Panc1 (cell line): Measurements from ENCODE around the gene TTC28. TPM values are rescaled to one million over a fixed set of nuclear protein-coding genes. Genes with fewer than 3 reads are reported as not detected.

Source experiments
- ATAC-seq: fragments of 200-7000 bp; cut with Tn5 transposase; 2 replicates; pipeline ENCODE4 v1.9.1; 2020; ENCODE audit warnings: mild to moderate bottlenecking, moderate library complexity
- BruUV-seq: library from RNA; stranded (reverse); fragments of 400-500 nt; replicated peaks from 2 replicates; lab custom pipeline; 2021; lab: Mats Ljungman, UMichigan
- CTCF ChIA-PET: fragments of 300-600 bp; sonication (Branson Sonifier 250); formaldehyde crosslinking; loops from one replicate; lab custom pipeline; 2022; ENCODE audit warnings: antibody characterized with exemption; lab: Charles Lee
- POLR2A ChIA-PET: fragments of 300-600 bp; sonication (Branson Sonifier 250); formaldehyde crosslinking; loops from one replicate; lab custom pipeline; 2022; ENCODE audit warnings: antibody characterized with exemption; lab: Charles Lee
- DNase-seq: peaks from one replicate; pipeline ENCODE4 v3.0.0-alpha.2; 2010; ENCODE audit warnings: low read depth, low spot score
- H3K27ac ChIP-seq: 2 replicates; pipeline ENCODE4 v1.5.1; 2011; ENCODE audit warnings: mild to moderate bottlenecking, low read length, inconsistent platforms
- H3K27me3 ChIP-seq: fragments of 200-500 bp; sonication (Bioruptor generic); 2 replicates; pipeline ENCODE4 v1.6.0; 2014; ENCODE audit warnings: low read length, inconsistent platforms; ENCODE audit not compliant: control insufficient read depth, insufficient read depth
- H3K36me3 ChIP-seq: fragments of 200-500 bp; sonication (Bioruptor generic); 2 replicates; pipeline ENCODE4 v1.5.1; 2014; ENCODE audit warnings: inconsistent platforms, mild to moderate bottlenecking, low read length, moderate library complexity; ENCODE audit not compliant: control insufficient read depth, insufficient read depth
- H3K4me1 ChIP-seq: 2 replicates; pipeline ENCODE4 v1.5.1; 2011; ENCODE audit warnings: inconsistent platforms, mild to moderate bottlenecking, low read length, moderate library complexity; ENCODE audit not compliant: control insufficient read depth, insufficient read depth
- H3K4me3 ChIP-seq, 2 experiments: 2 replicates each; pipeline ENCODE4 v1.5.1; 2011 to 2012; ENCODE audit warnings: low read depth in 2 of 2, low read length in 2 of 2, mild to moderate bottlenecking in 2 of 2, inconsistent platforms in 1 of 2, moderate library complexity in 1 of 2
- H3K9me3 ChIP-seq: fragments of 200-500 bp; sonication (Bioruptor generic); 2 replicates; pipeline ENCODE4 v1.5.1; 2014; ENCODE audit warnings: low read depth, mild to moderate bottlenecking, inconsistent platforms, low read length, moderate library complexity; ENCODE audit not compliant: control insufficient read depth, insufficient read depth
- POLR2AphosphoS5 ChIP-seq: IDR thresholded peaks from 2 replicates; pipeline ENCODE4 v1.6.1; 2012; ENCODE audit warnings: mild to moderate bottlenecking, low read depth, low read length, moderate library complexity
- REST ChIP-seq, 2 experiments: IDR thresholded peaks; 2 replicates each; pipeline ENCODE4 v1.6.1; 2011 to 2012; ENCODE audit warnings: low read depth in 2 of 2, control low read depth in 1 of 2, low read length in 1 of 2, mild to moderate bottlenecking in 1 of 2, moderate library complexity in 1 of 2; ENCODE audit not compliant: insufficient read depth in 1 of 2
- SIN3A ChIP-seq: IDR thresholded peaks from 2 replicates; pipeline ENCODE4 v1.6.1; 2012; ENCODE audit warnings: low read depth, mild to moderate bottlenecking, low read length, moderate library complexity, borderline replicate concordance; ENCODE audit not compliant: insufficient read depth
- TCF7L2 ChIP-seq: IDR thresholded peaks from 2 replicates; pipeline ENCODE4 v1.6.1; 2011; ENCODE audit warnings: mild to moderate bottlenecking, low read depth, low read length, inconsistent platforms
- in situ Hi-C: cut with HindIII; loops from 2 replicates; pipeline ENCODE4 v1.10.0; 2016; ENCODE audit warnings: low sequenced_read_pairs, low pct_unique_long_range_greater_than_20kb
- intact Hi-C: fragments of 100-400 bp; cut with micrococcal nuclease; formaldehyde crosslinking; loops from one replicate; pipeline ENCODE4 v1.10.0; 2022; ENCODE audit not compliant: unreplicated experiment
- total RNA-seq: library from RNA; stranded (reverse); gene quantifications from one replicate; pipeline ENCODE4 v1.2.1, GENCODE V29; 2021; ENCODE audit not compliant: unreplicated experiment

The TTC28 gene
- total RNA-seq, 1 experiment from 2014 or later, result 24.8 TPM

DNA sequence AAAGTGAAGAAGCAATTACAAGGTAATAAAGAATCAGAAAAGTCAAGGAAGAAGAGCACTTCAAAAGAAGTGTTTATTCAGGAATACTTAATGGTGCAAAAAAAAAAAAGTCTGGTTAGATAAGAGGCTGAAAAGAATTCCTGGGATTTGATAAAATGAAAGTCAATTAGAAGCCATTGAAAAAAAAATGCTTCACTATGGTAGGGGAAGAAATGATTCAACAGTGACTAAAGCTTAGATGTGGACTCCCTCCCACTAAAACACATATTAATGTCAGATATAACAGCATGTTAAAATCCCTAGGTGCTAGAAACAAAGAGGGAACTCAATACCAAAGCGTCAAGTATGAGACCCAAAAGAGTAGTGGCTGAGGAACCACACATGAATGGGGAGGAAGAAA, 425.2 kb downstream of the TTC28 start:
- Histone ChIP-seq H3K36me3 (no peaks in the 10 kb centered on the region), H3K4me3 (no peak overlapping the region), H3K27me3 (no peaks in the 10 kb centered on the region), H3K27ac (no peak overlapping the region), H3K4me1 (no peaks in the 10 kb centered on the region), H3K9me3 (no peaks in the 10 kb centered on the region)
- BruUV-seq, result no TSS peak
- intact Hi-C loops (no loop called here), in situ Hi-C loops (no loop called here)
- CTCF ChIA-PET, result no interaction called here
- ATAC-seq (no peak), DNase-seq (no peak)
- POLR2A ChIA-PET, result no interaction called here
- no peak for TF ChIP-seq POLR2AphosphoS5
- TF ChIP-seq REST (IDR thresholded peaks at IDR 0.05; ENCODE audit: insufficient read depth in 1 of 2, low read depth in 2 of 2, low read length in 1 of 2), result no peak
- TF ChIP-seq SIN3A, result no peak

GRCh38 chr22:28252539-28252938, 427.1 kb downstream of the TTC28 start:
- no peaks in the 10 kb centered on the region for H3K36me3 ChIP-seq
- H3K4me1 ChIP-seq, result no peaks in the 10 kb centered on the region
- no peaks in the 10 kb centered on the region for H3K27me3 ChIP-seq
- ATAC-seq (no peak), DNase-seq (no peak)
- CTCF ChIA-PET, result interaction anchor here (0.7 kb wide), 1 partner anchor 45 kb away, joined by 4 read pairs; no protein-coding TSS in a partner anchor
- H3K9me3 ChIP-seq, result no peaks in the 10 kb centered on the region
- H3K4me3 ChIP-seq, result no peak overlapping the region
- in situ Hi-C loops, result no loop called here
- no peak overlapping the region for H3K27ac ChIP-seq
- POLR2A ChIA-PET, result no interaction called here
- TF ChIP-seq SIN3A, result no peak
- intact Hi-C loops, result no loop called here
- BruUV-seq, result no TSS peak

DNA sequence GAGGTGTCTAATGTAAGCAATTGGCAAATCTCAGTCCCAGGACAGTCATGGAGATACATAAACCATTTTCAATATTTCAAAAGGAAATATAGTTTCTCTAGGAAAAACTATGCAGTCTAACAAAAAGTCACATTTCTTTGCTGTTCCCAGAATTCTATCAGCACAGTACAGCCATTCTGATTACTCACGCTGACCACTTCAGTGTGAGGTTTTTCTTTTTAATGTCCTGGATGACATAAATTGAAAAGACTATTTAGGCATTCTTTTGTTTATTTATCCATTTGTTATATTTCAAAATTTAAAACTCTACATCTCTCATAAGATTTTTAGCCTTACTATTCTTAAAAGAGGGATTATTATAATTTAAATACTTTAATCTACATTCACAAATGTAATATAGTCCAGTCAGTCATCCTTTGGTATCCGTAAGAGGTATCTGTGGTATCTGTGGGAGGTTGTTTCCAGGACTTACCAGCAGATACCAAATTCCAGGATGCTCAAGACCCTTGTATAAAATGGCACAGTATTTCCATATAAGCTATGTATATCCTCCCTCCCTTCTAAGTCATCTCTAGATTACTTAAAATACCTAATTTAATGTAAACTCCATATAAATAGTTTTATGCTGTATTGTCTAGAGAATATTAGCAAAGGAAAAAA, 429.5 kb downstream of the TTC28 start:
- H3K27me3 ChIP-seq, result no peaks in the 10 kb centered on the region
- no peaks in the 10 kb centered on the region for H3K4me1 ChIP-seq
- ATAC-seq (no peak), DNase-seq (no peak)
- in situ Hi-C loops, result no loop called here
- POLR2A ChIA-PET, result no interaction called here
- CTCF ChIA-PET, result no interaction called here
- TF ChIP-seq TCF7L2 (no peak), POLR2AphosphoS5 (no peak)
- H3K9me3 ChIP-seq, result no peaks in the 10 kb centered on the region
- BruUV-seq, result no TSS peak
- no peaks in the 10 kb centered on the region for H3K36me3 ChIP-seq
- no peak overlapping the region for H3K27ac ChIP-seq
- no peak overlapping the region for H3K4me3 ChIP-seq
- intact Hi-C loops, result no loop called here
